Activated CD4-positive, alpha-beta T cell treated with anti-CD3 and anti-CD28 coated beads, Interleukin-2, amount 50 U/mL, for 48 hours (primary cell): ENCODE measurements around the gene MAPK10.

Experiments
- DNase-seq, 2 experiments: peaks; one replicate each; pipeline ENCODE4 v3.0.0-alpha.2; 2020

Gene MAPK10

DNA sequence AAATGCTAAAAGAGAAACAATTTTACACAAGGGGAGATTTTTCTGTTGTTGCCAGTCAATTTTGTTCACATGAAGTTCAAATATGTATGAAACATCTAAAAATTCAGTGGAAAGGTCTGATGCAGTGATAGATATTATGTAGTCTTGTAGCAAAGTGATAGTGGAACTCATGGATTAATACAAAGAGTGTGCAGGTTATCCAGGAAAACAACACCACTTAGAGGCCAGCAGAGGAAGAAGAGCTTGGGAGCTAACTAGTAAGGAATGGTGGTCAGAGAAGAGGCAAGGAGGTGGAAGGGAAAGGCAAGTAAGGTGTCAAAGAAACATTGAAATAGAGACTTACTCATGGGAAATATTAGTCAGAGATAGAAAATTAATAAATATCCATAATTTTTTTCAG, 395.6 kb downstream of the MAPK10 start:
- DNase-seq: no peak

DNA sequence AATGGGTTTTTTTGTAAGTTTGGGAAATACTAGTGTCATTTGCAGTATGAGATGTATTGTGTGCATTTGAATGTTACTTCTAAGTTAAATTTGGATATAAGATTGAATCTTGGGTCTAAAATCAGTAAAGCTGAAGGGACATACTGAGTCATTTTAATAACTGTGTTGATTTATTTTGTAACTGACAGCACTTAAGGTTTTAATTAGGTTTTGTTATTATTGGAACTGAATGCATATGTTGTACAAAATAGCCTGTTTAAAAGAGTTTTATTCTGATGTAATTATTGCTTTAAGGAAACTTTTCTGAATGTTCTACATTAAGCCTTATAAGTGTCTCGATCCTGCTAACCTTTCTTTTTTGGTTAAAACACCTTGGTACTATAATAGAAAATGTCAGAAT, 396.6 kb downstream of the MAPK10 start:
- no peak for DNase-seq

DNA sequence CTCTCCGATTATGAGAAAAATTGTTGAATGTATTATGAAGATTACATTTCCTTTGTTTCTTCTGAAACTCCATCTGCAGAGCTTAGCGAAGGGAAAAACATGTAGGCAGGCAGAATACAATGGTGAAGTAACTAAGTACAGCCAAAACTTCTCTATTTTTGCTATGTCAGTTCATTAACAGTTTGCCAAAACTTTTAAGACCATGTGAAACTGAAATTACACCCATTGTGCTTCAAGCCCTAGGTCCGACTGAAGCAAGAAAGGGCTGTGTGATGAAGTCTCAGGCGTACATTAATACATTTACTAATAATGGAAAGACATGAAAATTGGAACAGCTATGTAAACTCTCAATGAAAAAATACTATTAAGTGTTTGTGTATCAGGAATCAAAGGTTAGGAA, 398.0 kb downstream of the MAPK10 start:
- no peak for DNase-seq

DNA sequence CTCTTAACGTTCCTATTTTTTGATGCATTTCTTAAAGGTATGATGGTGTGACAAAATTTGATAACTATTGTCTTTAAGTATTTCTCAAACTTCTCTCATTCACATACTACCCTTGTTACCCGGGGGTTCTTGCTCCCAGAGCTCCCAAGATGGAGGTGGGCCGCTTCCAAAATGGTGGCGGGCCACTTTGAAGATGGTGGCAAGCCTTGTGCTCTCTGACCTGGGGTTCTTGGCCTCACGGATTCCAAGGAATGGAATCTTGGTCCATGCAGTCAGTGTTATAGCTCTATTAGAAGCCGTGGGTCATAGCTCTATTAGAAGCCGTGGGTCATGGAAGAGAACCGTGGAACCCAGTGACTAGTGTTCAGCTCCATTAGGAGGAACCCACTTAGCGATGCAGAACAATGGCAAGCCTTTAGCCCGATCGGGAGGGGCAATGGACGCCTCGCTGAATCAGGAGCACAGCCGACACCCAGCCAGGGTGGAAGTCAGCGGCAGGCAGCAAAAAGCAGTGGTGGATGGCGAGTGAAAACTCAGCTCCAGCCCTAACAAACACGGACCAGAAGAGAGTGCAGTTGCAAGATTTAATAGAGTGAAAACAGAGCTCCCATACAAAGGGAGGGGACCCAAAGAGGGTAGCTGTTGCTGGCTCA, 403.4 kb downstream of the MAPK10 start:
- DNase-seq: no peak

GRCh38 chr4:85955620-85956292, 404.1 kb downstream of the MAPK10 start:
- DNase-seq: no peak

GRCh38 chr4:85953651-85954018, 406.2 kb downstream of the MAPK10 start:
- no peak for DNase-seq

DNA sequence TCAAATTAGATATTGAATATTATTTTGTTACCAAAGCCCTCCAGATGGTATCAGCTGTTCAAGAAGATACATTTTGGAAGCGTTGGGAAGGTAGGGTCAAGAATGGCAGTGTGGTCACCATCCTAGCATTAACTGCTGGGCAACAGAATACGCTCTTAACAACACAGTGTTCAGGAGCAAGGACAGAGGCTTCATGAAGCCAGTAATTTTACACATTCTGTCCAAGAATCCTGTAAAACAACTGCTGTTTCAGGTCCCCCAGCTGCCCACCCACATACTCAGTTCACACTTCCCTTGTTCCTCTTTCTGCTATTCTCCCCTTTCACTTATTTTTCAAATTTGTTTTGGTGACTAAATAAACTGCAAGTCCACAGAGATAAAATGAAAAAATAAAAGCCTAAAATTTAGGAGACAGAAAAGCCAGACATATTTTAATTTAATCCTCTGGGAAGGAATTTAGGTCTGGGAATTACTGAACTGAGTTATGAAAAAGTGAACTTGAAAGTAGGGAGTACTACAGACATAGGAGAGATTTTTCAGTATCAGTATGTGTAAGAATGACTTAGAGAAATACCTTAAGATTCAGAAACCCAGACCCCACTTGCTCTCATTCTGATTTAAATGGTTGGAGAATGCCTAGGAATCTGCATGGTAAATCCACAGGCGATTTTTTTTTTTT, 406.7 kb downstream of the MAPK10 start:
- DNase-seq: no peak

DNA sequence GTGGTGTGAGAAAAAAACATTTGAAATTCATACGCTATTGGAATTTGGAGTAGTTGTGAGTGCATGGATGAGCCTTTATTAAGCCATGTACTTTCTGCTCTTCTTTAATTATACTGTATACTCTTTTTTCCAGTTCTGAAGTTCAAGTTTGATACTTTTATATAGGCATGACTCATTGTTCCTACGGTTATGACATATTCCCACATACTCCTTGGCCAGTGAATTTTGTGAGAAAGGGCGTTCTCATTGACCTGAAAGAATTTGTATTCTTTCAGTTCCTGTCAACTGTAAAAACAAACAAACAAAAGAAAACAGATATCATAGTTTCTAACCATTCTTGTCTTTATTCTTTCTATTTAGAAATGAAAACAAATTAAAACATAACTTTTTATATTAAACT, 407.3 kb downstream of the MAPK10 start:
- DNase-seq: no peak

GRCh38 chr4:85951099-85951498, 408.8 kb downstream of the MAPK10 start:
- DNase-seq: no peak

DNA sequence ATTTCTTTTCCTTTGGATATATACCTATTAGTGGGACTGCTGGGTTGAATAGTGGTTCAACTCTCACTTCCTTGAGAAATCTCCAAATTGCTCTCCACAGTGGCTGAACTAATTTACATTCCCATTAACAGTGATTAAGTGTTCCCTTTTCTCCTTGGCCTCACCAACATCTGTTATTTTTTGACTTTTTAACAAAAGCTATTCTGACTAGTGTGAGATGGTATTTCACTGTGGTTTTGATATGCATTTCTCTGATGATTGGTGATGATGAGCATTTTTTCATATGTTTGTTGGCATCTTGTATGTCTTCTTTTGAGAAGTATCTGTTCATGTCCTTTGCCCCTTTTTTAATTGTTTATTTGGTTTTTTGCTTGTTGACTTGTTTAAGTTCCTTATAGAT, 413.0 kb downstream of the MAPK10 start:
- DNase-seq: no peak

GRCh38 chr4:85942107-85942506, 417.7 kb downstream of the MAPK10 start:
- DNase-seq: no peak

GRCh38 chr4:85940151-85940550, 419.7 kb downstream of the MAPK10 start:
- DNase-seq: no peak
